Body of pancreas (tissue), 4 donors: ENCODE results near the gene IGIP. TPM values are rescaled to one million over a fixed set of nuclear protein-coding genes. Genes with fewer than 3 reads are reported as not detected.

Experiments
- ATAC-seq: fragments of 150-250 bp; one replicate; pipeline ENCODE4 v1.9.1; 2016
- DNase-seq, 4 donors: peaks; one replicate each; pipeline ENCODE4 v3.0.0-alpha.2; 2019
- H3K27ac ChIP-seq, 4 donors: fragments of 200-600 bp; sonication (generic); 1 replicate in 3 of 4; 2 replicates in 1 of 4; pipeline versions ENCODE4 v1.5.1 to v1.6.1; 2016 to 2019; ENCODE audit warnings: mild to moderate bottlenecking in 1 of 4, mixed read lengths in 1 of 4, moderate library complexity in 1 of 4
- H3K27me3 ChIP-seq, 2 donors: fragments of 200-600 bp; sonication (generic); one replicate each; pipeline ENCODE4 v1.6.0; 2016; ENCODE audit warnings: mild to moderate bottlenecking in 1 of 2
- H3K36me3 ChIP-seq, 2 donors: fragments of 200-600 bp; sonication (generic); replicated peaks in 1 of 2; 2 replicates each; pipeline ENCODE4 v1.5.1; 2016; ENCODE audit warnings: low read depth in 2 of 2; ENCODE audit not compliant: insufficient read depth in 1 of 2
- H3K4me1 ChIP-seq: fragments of 200-600 bp; sonication (generic); one replicate; pipeline ENCODE4 v1.6.0; 2016
- H3K4me3 ChIP-seq, 2 donors: fragments of 200-600 bp; sonication (generic); 1 replicate in 1 of 2; 2 replicates in 1 of 2; pipeline ENCODE4 v1.5.1; 2016 to 2019
- H3K9me3 ChIP-seq, 3 donors: fragments of 200-600 bp; sonication (generic); 1 replicate in 2 of 3; 2 replicates in 1 of 3; pipeline ENCODE4 v1.5.1; 2016
- POLR2A ChIP-seq, 3 donors: fragments of 450-650 bp; IDR thresholded peaks; one replicate each; pipeline ENCODE4 v1.6.1; 2016; ENCODE audit warnings: antibody characterized with exemption in 3 of 3, mild to moderate bottlenecking in 2 of 3
- WGBS, 2 donors: methylation state at CpG; one replicate each; pipeline ENCODE4 v1.1.5; 2017; 5-methylcytosine and 5-hydroxymethylcytosine counted together
- intact Hi-C: fragments of 100-400 bp; cut with DNase I; formaldehyde crosslinking; loops from one replicate; pipeline ENCODE4 v1.15.1; 2023
- total RNA-seq, 2 donors: library from RNA; depleted of rRNA; stranded (reverse); fragments of >200 nt; gene quantifications; one replicate each; pipeline ENCODE4 v1.1.0, GENCODE V29; 2016
- TF ChIP-seq, protein P1 (sequence below), 7 experiments: fragments of 450-650 bp in 4 of 7; fragments of 200-600 bp in 3 of 7; sonication (generic) in 3 of 7; IDR thresholded peaks; one replicate each; pipeline ENCODE4 v1.5.1; 2016 to 2019; ENCODE audit warnings: antibody characterized with exemption in 7 of 7

Gene IGIP
- total RNA-seq, 2 donors from 2014 or later = 6.3 to 16.6 TPM

DNA sequence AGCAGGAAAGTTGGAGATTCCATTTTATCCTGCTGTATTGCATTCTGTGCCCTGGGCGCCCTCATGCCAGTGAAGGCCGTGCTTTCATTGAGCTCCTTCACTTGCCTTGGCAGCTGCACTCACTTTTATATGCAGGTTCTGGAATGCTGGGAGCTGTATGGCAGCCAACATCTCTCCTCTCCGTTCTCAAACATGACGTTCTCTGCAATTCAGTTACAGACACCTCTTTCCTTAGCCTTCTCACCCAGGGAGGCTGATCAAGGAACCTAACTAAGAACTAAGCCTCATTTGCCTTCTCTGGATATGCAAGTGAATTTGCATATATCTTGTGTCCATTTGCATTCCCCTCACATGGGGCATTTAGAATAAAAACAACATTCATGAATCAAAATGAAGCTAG, 41.2 kb upstream of the IGIP start:
- DNase-seq (peak; percentile 21 to 70 (median 52)), ATAC-seq (peak; percentile 73)
- Histone ChIP-seq H3K4me3 (no peak overlapping the region), H3K27ac (peak overlapping the region in 2 of 4 donors; percentile 14 to 27), H3K27me3 (no peaks in the 10 kb centered on the region), H3K4me1 (peaks cover 6% of the 10 kb centered on the region), H3K9me3 (no peaks in the 10 kb centered on the region), H3K36me3 (no peaks in the 10 kb centered on the region)
- intact Hi-C loops = no loop called here
- no peak for TF ChIP-seq POLR2A (IDR thresholded peaks at IDR 0.05)
- TF ChIP-seq, protein P1, sequence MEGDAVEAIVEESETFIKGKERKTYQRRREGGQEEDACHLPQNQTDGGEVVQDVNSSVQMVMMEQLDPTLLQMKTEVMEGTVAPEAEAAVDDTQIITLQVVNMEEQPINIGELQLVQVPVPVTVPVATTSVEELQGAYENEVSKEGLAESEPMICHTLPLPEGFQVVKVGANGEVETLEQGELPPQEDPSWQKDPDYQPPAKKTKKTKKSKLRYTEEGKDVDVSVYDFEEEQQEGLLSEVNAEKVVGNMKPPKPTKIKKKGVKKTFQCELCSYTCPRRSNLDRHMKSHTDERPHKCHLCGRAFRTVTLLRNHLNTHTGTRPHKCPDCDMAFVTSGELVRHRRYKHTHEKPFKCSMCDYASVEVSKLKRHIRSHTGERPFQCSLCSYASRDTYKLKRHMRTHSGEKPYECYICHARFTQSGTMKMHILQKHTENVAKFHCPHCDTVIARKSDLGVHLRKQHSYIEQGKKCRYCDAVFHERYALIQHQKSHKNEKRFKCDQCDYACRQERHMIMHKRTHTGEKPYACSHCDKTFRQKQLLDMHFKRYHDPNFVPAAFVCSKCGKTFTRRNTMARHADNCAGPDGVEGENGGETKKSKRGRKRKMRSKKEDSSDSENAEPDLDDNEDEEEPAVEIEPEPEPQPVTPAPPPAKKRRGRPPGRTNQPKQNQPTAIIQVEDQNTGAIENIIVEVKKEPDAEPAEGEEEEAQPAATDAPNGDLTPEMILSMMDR (IDR thresholded peaks at IDR 0.05) = no peak
- WGBS, 2 donors = 21 to 25% methylated on average over 4 of the region's 4 CpGs

DNA sequence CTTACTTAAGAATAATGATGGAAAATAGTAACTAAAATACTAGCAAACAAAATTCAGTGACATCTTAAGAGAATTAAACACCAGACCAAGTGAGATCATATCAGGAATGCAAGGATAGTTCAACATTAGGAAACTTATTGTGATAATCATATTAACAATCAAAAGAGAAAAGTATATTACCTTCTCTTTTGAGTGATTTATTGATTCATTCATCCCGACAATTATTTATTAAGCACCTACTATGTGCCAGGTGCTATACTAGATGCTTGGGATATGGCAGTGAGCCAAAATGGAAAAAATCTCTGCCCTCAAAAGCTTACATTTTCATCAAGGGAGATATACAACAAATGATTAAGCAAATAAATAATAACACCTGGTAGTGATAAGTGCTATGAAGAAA, 35.5 kb upstream of the IGIP start:
- H3K36me3 ChIP-seq = no peaks in the 10 kb centered on the region
- intact Hi-C loops = no loop called here
- H3K27ac ChIP-seq = no peak overlapping the region
- no peaks in the 10 kb centered on the region for H3K27me3 ChIP-seq
- 30 to 41% methylated on average over 1 of the region's 1 CpG for WGBS, 2 donors
- ATAC-seq (no peak), DNase-seq (no peak)
- H3K4me3 ChIP-seq = no peak overlapping the region
- no peaks in the 10 kb centered on the region for H3K9me3 ChIP-seq
- TF ChIP-seq, protein P1 (IDR thresholded peaks at IDR 0.05) = no peak
- no peak for TF ChIP-seq POLR2A (IDR thresholded peaks at IDR 0.05)
- no peaks in the 10 kb centered on the region for H3K4me1 ChIP-seq

GRCh38 chr5:140093179-140093578, 32.6 kb upstream of the IGIP start:
- Histone ChIP-seq H3K27ac (peak overlapping the region in 2 of 4 donors; percentile 14 to 31), H3K4me1 (no peaks in the 10 kb centered on the region)
- intact Hi-C loops = no loop called here

DNA sequence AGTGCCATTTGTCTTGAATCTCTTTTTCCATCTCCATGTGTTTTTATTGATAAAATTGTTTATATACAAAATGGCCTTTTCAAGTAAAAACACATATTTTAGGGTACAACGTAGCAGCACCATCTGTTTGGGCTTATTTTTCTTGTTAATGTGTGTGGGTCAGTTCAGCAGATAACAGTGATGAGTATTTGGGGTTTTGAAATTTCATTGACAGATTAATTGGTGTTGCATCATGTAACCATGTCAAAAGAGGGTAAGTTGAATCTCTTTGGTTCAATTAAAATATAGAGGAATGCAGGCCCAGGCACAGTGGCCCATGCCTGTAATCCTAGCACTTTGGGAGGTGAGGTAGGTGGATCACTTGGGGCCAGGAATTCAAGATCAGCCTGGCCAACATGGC, 31.9 kb upstream of the IGIP start:
- H3K4me3 ChIP-seq = no peak overlapping the region
- TF ChIP-seq, protein P1 (IDR thresholded peaks at IDR 0.05) = no peak
- no peak for TF ChIP-seq POLR2A (IDR thresholded peaks at IDR 0.05)
- no peaks in the 10 kb centered on the region for H3K27me3 ChIP-seq
- no peaks in the 10 kb centered on the region for H3K4me1 ChIP-seq
- H3K36me3 ChIP-seq = no peaks in the 10 kb centered on the region
- intact Hi-C loops = no loop called here
- H3K9me3 ChIP-seq = no peaks in the 10 kb centered on the region
- DNase-seq (no peak), ATAC-seq (no peak)
- 69 to 79% methylated on average over 1 of the region's 1 CpG for whole genome bisulfite sequencing, 2 donors
- H3K27ac ChIP-seq = peak overlapping the region in 2 of 4 donors; percentile 6 to 31

More at GRCh38 chr5:140093179-140093578, 32.6 kb upstream of the IGIP start:
- Histone ChIP-seq H3K4me3 (no peak overlapping the region), H3K27me3 (no peaks in the 10 kb centered on the region), H3K9me3 (no peaks in the 10 kb centered on the region), H3K36me3 (no peaks in the 10 kb centered on the region)
- DNase-seq (no peak), ATAC-seq (peak; percentile 59)
- WGBS, 2 donors = 9 to 27% methylated on average over 1 of the region's 1 CpG
- TF ChIP-seq POLR2A (IDR thresholded peaks at IDR 0.05) = no peak
- TF ChIP-seq, protein P1 (IDR thresholded peaks at IDR 0.05) = no peak

DNA sequence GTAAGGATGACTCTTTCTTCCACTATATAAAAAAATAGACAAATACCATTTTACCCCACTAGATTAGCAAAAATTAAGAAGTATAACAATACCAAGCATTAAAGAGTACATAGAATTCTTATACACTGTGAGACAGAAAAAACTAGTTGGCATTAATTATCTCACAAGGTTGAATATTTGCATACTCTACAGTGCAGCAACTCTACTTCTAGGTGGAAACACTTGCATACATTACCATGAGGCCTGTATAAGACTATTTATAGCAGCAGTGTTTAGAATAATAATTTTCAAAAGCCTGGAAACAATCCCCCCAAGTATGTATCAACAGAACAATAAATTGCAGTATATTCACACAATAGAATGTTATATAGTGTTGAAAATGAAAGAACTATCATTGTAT, 30.8 kb upstream of the IGIP start:
- Histone ChIP-seq H3K4me1 (no peaks in the 10 kb centered on the region), H3K27ac (no peak overlapping the region), H3K27me3 (no peaks in the 10 kb centered on the region), H3K4me3 (no peak overlapping the region), H3K36me3 (no peaks in the 10 kb centered on the region), H3K9me3 (no peaks in the 10 kb centered on the region)
- no peak for ATAC-seq
- no peak for DNase-seq
- intact Hi-C loops = no loop called here
- TF ChIP-seq, protein P1 (IDR thresholded peaks at IDR 0.05) = no peak
- TF ChIP-seq POLR2A (IDR thresholded peaks at IDR 0.05) = no peak
